Measurements from ENCODE around the gene LGALS3.

Gene LGALS3

GRCh38 chr14:55115460-55115859 is 13.6 kb upstream of the LGALS3 start:
- 44 to 59% methylated on average over 1 to 2 of the region's 3 CpGs for WGBS, 2 experiments (ENCODE audit: insufficient coverage in 2 of 2)
- Histone ChIP-seq H3K4me1 (ENCODE audit: control insufficient read depth, insufficient read depth, low read length, poor library complexity, severe bottlenecking) (peaks cover 8% of the 10 kb centered on the region), H3K9me3 (ENCODE audit: control insufficient read depth, low read length) (no peaks in the 10 kb centered on the region), H3K4me3 (ENCODE audit: extremely low read depth, insufficient read depth, low read length, poor library complexity, severe bottlenecking) (no peak overlapping the region), H3K27ac (ENCODE audit: low read depth, low read length, severe bottlenecking) (no peak overlapping the region), H3K36me3 (ENCODE audit: control insufficient read depth, insufficient read depth, low read length) (no peaks in the 10 kb centered on the region)

- 90 to 94% methylated on average over 2 of the region's 4 CpGs for WGBS, 2 experiments (ENCODE audit: insufficient coverage in 2 of 2)
- Histone ChIP-seq H3K4me3 (ENCODE audit: extremely low read depth, insufficient read depth, low read length, poor library complexity, severe bottlenecking) (no peak overlapping the region), H3K36me3 (ENCODE audit: control insufficient read depth, insufficient read depth, low read length) (no peaks in the 10 kb centered on the region), H3K9me3 (ENCODE audit: control insufficient read depth, low read length) (no peaks in the 10 kb centered on the region), H3K27ac (ENCODE audit: low read depth, low read length, severe bottlenecking) (no peak overlapping the region), H3K4me1 (ENCODE audit: control insufficient read depth, insufficient read depth, low read length, poor library complexity, severe bottlenecking) (peaks cover 8% of the 10 kb centered on the region)
Measured at GRCh38 chr14:55115861-55116245, 13.2 kb upstream of the LGALS3 start.

- 87% methylated on average over 8 to 11 of the region's 11 CpGs for WGBS, 2 experiments (ENCODE audit: insufficient coverage in 2 of 2)
- Histone ChIP-seq H3K4me1 (ENCODE audit: control insufficient read depth, insufficient read depth, low read length, poor library complexity, severe bottlenecking) (peaks cover 8% of the 10 kb centered on the region), H3K27ac (ENCODE audit: low read depth, low read length, severe bottlenecking) (no peak overlapping the region), H3K36me3 (ENCODE audit: control insufficient read depth, insufficient read depth, low read length) (no peaks in the 10 kb centered on the region), H3K9me3 (ENCODE audit: control insufficient read depth, low read length) (no peaks in the 10 kb centered on the region), H3K4me3 (ENCODE audit: extremely low read depth, insufficient read depth, low read length, poor library complexity, severe bottlenecking) (no peak overlapping the region)
Measured at GRCh38 chr14:55116246-55117030, 12.6 kb upstream of the LGALS3 start.

GRCh38 chr14:55117803-55118441 is 11.1 kb upstream of the LGALS3 start:
- H3K9me3 ChIP-seq (ENCODE audit: control insufficient read depth, low read length): no peaks in the 10 kb centered on the region
- no peak overlapping the region for H3K4me3 ChIP-seq (ENCODE audit: extremely low read depth, insufficient read depth, low read length, poor library complexity, severe bottlenecking)
- WGBS, 2 experiments (ENCODE audit: insufficient coverage in 2 of 2): 97% methylated on average over 3 of the region's 7 CpGs; no CpG with 5 or more reads in 1 of the 2 experiments
- peaks cover 15% of the 10 kb centered on the region for H3K4me1 ChIP-seq (ENCODE audit: control insufficient read depth, insufficient read depth, low read length, poor library complexity, severe bottlenecking)
- H3K36me3 ChIP-seq (ENCODE audit: control insufficient read depth, insufficient read depth, low read length): no peaks in the 10 kb centered on the region
- no peak overlapping the region for H3K27ac ChIP-seq (ENCODE audit: low read depth, low read length, severe bottlenecking)

GRCh38 chr14:55118761-55119160 is 10.3 kb upstream of the LGALS3 start:
- Histone ChIP-seq H3K36me3 (ENCODE audit: control insufficient read depth, insufficient read depth, low read length) (no peaks in the 10 kb centered on the region), H3K27ac (ENCODE audit: low read depth, low read length, severe bottlenecking) (no peak overlapping the region), H3K4me3 (ENCODE audit: extremely low read depth, insufficient read depth, low read length, poor library complexity, severe bottlenecking) (no peak overlapping the region), H3K9me3 (ENCODE audit: control insufficient read depth, low read length) (no peaks in the 10 kb centered on the region), H3K4me1 (ENCODE audit: control insufficient read depth, insufficient read depth, low read length, poor library complexity, severe bottlenecking) (peaks cover 23% of the 10 kb centered on the region)
- WGBS, 2 experiments (ENCODE audit: insufficient coverage in 2 of 2): no CpG with 5 or more reads among the region's 3 CpGs

GRCh38 chr14:55120571-55121495 is 8.2 kb upstream of the LGALS3 start:
- Histone ChIP-seq H3K4me3 (ENCODE audit: extremely low read depth, insufficient read depth, low read length, poor library complexity, severe bottlenecking) (no peak overlapping the region), H3K36me3 (ENCODE audit: control insufficient read depth, insufficient read depth, low read length) (no peaks in the 10 kb centered on the region), H3K9me3 (ENCODE audit: control insufficient read depth, low read length) (no peaks in the 10 kb centered on the region), H3K4me1 (ENCODE audit: control insufficient read depth, insufficient read depth, low read length, poor library complexity, severe bottlenecking) (peaks cover 25% of the 10 kb centered on the region), H3K27ac (ENCODE audit: low read depth, low read length, severe bottlenecking) (no peak overlapping the region)
- WGBS, 2 experiments (ENCODE audit: insufficient coverage in 2 of 2): 83 to 88% methylated on average over 9 to 13 of the region's 13 CpGs

GRCh38 chr14:55121628-55122439 is 7.2 kb upstream of the LGALS3 start:
- Histone ChIP-seq H3K9me3 (ENCODE audit: control insufficient read depth, low read length) (no peaks in the 10 kb centered on the region), H3K36me3 (ENCODE audit: control insufficient read depth, insufficient read depth, low read length) (no peaks in the 10 kb centered on the region), H3K4me1 (ENCODE audit: control insufficient read depth, insufficient read depth, low read length, poor library complexity, severe bottlenecking) (peaks cover 25% of the 10 kb centered on the region), H3K27ac (ENCODE audit: low read depth, low read length, severe bottlenecking) (peak overlapping the region; percentile 86), H3K4me3 (ENCODE audit: extremely low read depth, insufficient read depth, low read length, poor library complexity, severe bottlenecking) (no peak overlapping the region)
- 92% methylated on average over 7 of the region's 9 CpGs; no CpG with 5 or more reads in 1 of the 2 experiments for WGBS, 2 experiments (ENCODE audit: insufficient coverage in 2 of 2)

GRCh38 chr14:55122440-55122986 is 6.5 kb upstream of the LGALS3 start:
- H3K4me1 ChIP-seq (ENCODE audit: control insufficient read depth, insufficient read depth, low read length, poor library complexity, severe bottlenecking): peaks cover 25% of the 10 kb centered on the region
- no peaks in the 10 kb centered on the region for H3K9me3 ChIP-seq (ENCODE audit: control insufficient read depth, low read length)
- H3K36me3 ChIP-seq (ENCODE audit: control insufficient read depth, insufficient read depth, low read length): no peaks in the 10 kb centered on the region
- H3K27ac ChIP-seq (ENCODE audit: low read depth, low read length, severe bottlenecking): peak overlapping the region; percentile 86
- WGBS, 2 experiments (ENCODE audit: insufficient coverage in 2 of 2): 78 to 89% methylated on average over 3 to 4 of the region's 8 CpGs
- H3K4me3 ChIP-seq (ENCODE audit: extremely low read depth, insufficient read depth, low read length, poor library complexity, severe bottlenecking): no peak overlapping the region

- H3K27ac ChIP-seq (ENCODE audit: low read depth, low read length, severe bottlenecking): peak overlapping the region; percentile 86
- no peaks in the 10 kb centered on the region for H3K9me3 ChIP-seq (ENCODE audit: control insufficient read depth, low read length)
- 81 to 83% methylated on average over 5 to 8 of the region's 8 CpGs for WGBS, 2 experiments (ENCODE audit: insufficient coverage in 2 of 2)
- H3K4me1 ChIP-seq (ENCODE audit: control insufficient read depth, insufficient read depth, low read length, poor library complexity, severe bottlenecking): peaks cover 20% of the 10 kb centered on the region
- no peaks in the 10 kb centered on the region for H3K36me3 ChIP-seq (ENCODE audit: control insufficient read depth, insufficient read depth, low read length)
- H3K4me3 ChIP-seq (ENCODE audit: extremely low read depth, insufficient read depth, low read length, poor library complexity, severe bottlenecking): no peak overlapping the region
Measured at GRCh38 chr14:55123101-55123500, 6.0 kb upstream of the LGALS3 start.
